Neural cell (in vitro differentiated cells): ENCODE results near the gene SLC2A14. TPM values are rescaled to one million over a fixed set of nuclear protein-coding genes. Genes with fewer than 3 reads are reported as not detected.
"Not testable (repeated sequence)": the region's sequence is repeated elsewhere in the genome, so short reads cannot be mapped to it uniquely, and the experiment has no call there.

Experiments
- H2AFZ ChIP-seq: fragments of 200-600, 300-800 bp; sonication (generic), shearing (Covaris generic); 2 replicates; pipeline ENCODE4 v1.6.0; 2014; ENCODE audit warnings: low read depth, mild to moderate bottlenecking, antibody characterized with exemption, low read length, moderate library complexity
- H3F3A ChIP-seq: fragments of 200-600 bp; shearing (Covaris generic); 2 replicates; pipeline ENCODE4 v1.6.1; 2016; ENCODE audit warnings: mild to moderate bottlenecking, moderate library complexity, mixed read lengths, antibody characterized with exemption, low read length; ENCODE audit not compliant: insufficient read depth, poor library complexity, severe bottlenecking
- H3K27ac ChIP-seq: fragments of 200-600, 300-800 bp; sonication (generic), shearing (Covaris generic); 2 replicates; pipeline ENCODE4 v1.5.1; 2014; ENCODE audit warnings: mild to moderate bottlenecking, low read length, moderate library complexity
- H3K27me3 ChIP-seq: fragments of 300-800, 200-600 bp; sonication (generic), shearing (Covaris generic); 2 replicates; pipeline ENCODE4 v1.6.0; 2014; ENCODE audit warnings: mild to moderate bottlenecking, low read depth, low read length, moderate library complexity; ENCODE audit not compliant: insufficient read depth
- H3K36me3 ChIP-seq: fragments of 300-800, 200-600 bp; sonication (generic), shearing (Covaris generic); 2 replicates; pipeline ENCODE4 v1.5.1; 2014; ENCODE audit warnings: mild to moderate bottlenecking, antibody characterized with exemption, low read length, moderate library complexity; ENCODE audit not compliant: insufficient read depth
- H3K4me2 ChIP-seq: fragments of 300-800, 200-600 bp; sonication (generic), shearing (Covaris generic); 2 replicates; pipeline ENCODE4 v1.6.0; 2014; ENCODE audit warnings: mild to moderate bottlenecking, low read length
- H3K4me3 ChIP-seq: fragments of 300-800, 200-600 bp; sonication (generic), shearing (Covaris generic); 2 replicates; pipeline ENCODE4 v1.5.1; 2014; ENCODE audit warnings: mild to moderate bottlenecking, low read length, moderate library complexity
- H3K79me2 ChIP-seq: fragments of 200-600 bp; shearing (Covaris generic); replicated peaks from 2 replicates; pipeline ENCODE4 v1.6.0; 2014; ENCODE audit warnings: mild to moderate bottlenecking, low read length, moderate library complexity; ENCODE audit not compliant: insufficient read depth
- H3K9ac ChIP-seq: fragments of 300-800, 200-600 bp; sonication (generic), shearing (Covaris generic); 2 replicates; pipeline ENCODE4 v1.6.1; 2016; ENCODE audit warnings: mild to moderate bottlenecking, low read length, mixed read lengths
- H3K9me2 ChIP-seq: fragments of 200-600 bp; shearing (Covaris generic); 2 replicates; pipeline ENCODE4 v1.6.1; 2016; ENCODE audit warnings: mild to moderate bottlenecking, low read length, mixed read lengths; ENCODE audit not compliant: insufficient read depth
- H3K9me3 ChIP-seq: fragments of 200-600, 300-800 bp; sonication (generic), shearing (Covaris generic); 2 replicates; pipeline ENCODE4 v1.6.1; 2016; ENCODE audit warnings: mild to moderate bottlenecking, mixed run types, low read length, moderate library complexity, mixed read lengths
- H4K20me1 ChIP-seq: fragments of 200-600 bp; shearing (Covaris generic); 2 replicates; pipeline ENCODE4 v1.6.1; 2016; ENCODE audit warnings: mild to moderate bottlenecking, mixed run types; ENCODE audit not compliant: insufficient read depth
- CTCF ChIP-seq: fragments of 450-650 bp; IDR thresholded peaks from 2 replicates; pipeline ENCODE4 v1.5.1; 2014; ENCODE audit warnings: antibody characterized with exemption, mild to moderate bottlenecking, moderate library complexity; ENCODE audit not compliant: poor library complexity, severe bottlenecking
- EP300 ChIP-seq: fragments of 450-650 bp; conservative IDR thresholded peaks from 2 replicates; pipeline ENCODE4 v1.6.1; 2014; ENCODE audit warnings: antibody characterized with exemption, mild to moderate bottlenecking, moderate library complexity; ENCODE audit not compliant: poor library complexity, severe bottlenecking
- EZH2 ChIP-seq: fragments of 200-600, 300-800 bp; shearing (Covaris generic), sonication (generic); IDR thresholded peaks from 2 replicates; pipeline ENCODE4 v1.6.1; 2014; ENCODE audit warnings: antibody characterized with exemption, low read length, borderline replicate concordance, mild to moderate bottlenecking; ENCODE audit not compliant: insufficient read depth, poor library complexity, severe bottlenecking
- MXI1 ChIP-seq: fragments of 450-650 bp; conservative IDR thresholded peaks from 2 replicates; pipeline ENCODE4 v1.6.1; 2014; ENCODE audit warnings: antibody characterized with exemption, mild to moderate bottlenecking; ENCODE audit not compliant: poor library complexity, severe bottlenecking
- POLR2AphosphoS5 ChIP-seq: IDR thresholded peaks from 2 replicates; pipeline ENCODE4 v1.6.1; 2012
- RAD21 ChIP-seq: fragments of 450-650 bp; conservative IDR thresholded peaks from 2 replicates; pipeline ENCODE4 v1.6.1; 2014; ENCODE audit warnings: antibody characterized with exemption, mild to moderate bottlenecking, moderate library complexity
- REST ChIP-seq: IDR thresholded peaks from 2 replicates; pipeline ENCODE4 v1.6.1; 2012; ENCODE audit warnings: borderline replicate concordance
- SMC3 ChIP-seq: fragments of 450-650 bp; conservative IDR thresholded peaks from 2 replicates; pipeline ENCODE4 v1.6.1; 2014; ENCODE audit warnings: antibody characterized with exemption, mild to moderate bottlenecking, moderate library complexity; ENCODE audit not compliant: poor library complexity
- TAF1 ChIP-seq: IDR thresholded peaks from 2 replicates; pipeline ENCODE4 v1.6.1; 2012; ENCODE audit warnings: low read depth
- polyA plus RNA-seq: library from polyadenylated mRNA; depleted of rRNA; stranded (reverse); fragments of >200 nt; gene quantifications from 2 replicates; pipeline ENCODE4 v1.2.3, GENCODE V29; 2014

Gene SLC2A14
- polyA plus RNA-seq, 1 donor from 2014 or later, result not detected

DNA sequence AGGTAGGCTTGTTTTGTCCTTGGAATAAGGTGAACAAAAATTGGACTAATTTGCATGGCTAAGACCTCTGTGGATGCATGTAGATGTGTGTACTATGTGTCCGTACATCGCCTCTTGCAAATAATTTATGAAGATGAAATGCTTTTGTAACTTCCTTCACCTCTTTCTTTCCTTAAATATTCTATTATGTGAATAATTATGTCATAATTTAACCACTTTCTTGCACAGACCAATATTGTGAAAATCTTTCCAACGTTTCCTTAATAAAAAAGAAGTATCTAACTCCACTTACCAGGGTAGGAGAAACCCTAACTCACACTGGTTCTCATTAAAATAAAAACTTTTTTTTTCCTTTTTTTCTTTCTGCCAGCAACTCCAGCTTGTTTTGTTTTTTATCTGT lies 79.5 kb downstream of the SLC2A14 start:
- Histone ChIP-seq H3K27ac (no peak overlapping the region), H3F3A (no peaks in the 10 kb centered on the region), H3K27me3 (no peaks in the 10 kb centered on the region), H3K79me2 (no peaks in the 10 kb centered on the region), H3K9ac (no peak overlapping the region), H3K9me2 (no peaks in the 10 kb centered on the region), H3K4me2 (no peak overlapping the region), H3K36me3 (no peaks in the 10 kb centered on the region), H2AFZ (no peak overlapping the region), H4K20me1 (no peaks in the 10 kb centered on the region), H3K4me3 (no peak overlapping the region), H3K9me3 (no peaks in the 10 kb centered on the region)
- no peak for TF ChIP-seq CTCF
- TF ChIP-seq SMC3, result no peak
- TF ChIP-seq REST, result no peak
- no peak for TF ChIP-seq EP300
- TF ChIP-seq EZH2, result no peak
- TF ChIP-seq RAD21, result no peak
- no peak for TF ChIP-seq POLR2AphosphoS5
- no peak for TF ChIP-seq TAF1
- TF ChIP-seq MXI1, result no peak

DNA sequence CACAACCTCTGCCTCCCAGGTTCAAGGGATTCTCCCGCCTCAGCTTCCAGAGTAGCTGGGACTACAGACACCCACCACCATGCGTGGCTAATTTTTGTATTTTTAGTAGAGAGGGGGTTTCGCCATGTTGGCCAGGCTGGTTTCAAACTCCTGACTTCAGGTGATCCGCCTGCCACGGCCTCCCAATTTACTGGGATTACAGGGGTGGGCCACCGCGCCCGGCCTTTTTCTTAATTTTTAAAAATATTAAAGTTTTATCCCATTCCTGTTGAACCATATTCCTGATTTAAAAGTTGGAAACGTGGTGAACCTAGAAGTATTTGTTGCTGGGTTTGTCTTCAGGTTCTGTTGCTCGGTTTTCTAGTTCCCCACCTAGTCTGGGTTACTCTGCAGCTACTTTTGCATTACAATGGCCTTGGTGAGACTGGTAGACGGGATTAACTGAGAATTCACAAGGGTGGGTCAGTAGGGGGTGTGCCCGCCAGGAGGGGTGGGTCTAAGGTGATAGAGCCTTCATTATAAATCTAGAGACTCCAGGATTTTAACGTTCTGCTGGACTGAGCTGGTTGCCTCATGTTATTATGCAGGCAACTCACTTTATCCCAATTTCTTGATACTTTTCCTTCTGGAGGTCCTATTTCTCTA lies 83.7 kb downstream of the SLC2A14 start, which contains the start of gene NANOG:
NANOG (plus strand) TSS at position 519 of the 645 bp plus-strand sequence. CDS start 213 bp downstream, outside the sequence.
- not testable (repeated sequence) for H3F3A ChIP-seq, H3K9ac ChIP-seq, H2AFZ ChIP-seq, H4K20me1 ChIP-seq, H3K9me2 ChIP-seq, H3K79me2 ChIP-seq, H3K27ac ChIP-seq, H3K9me3 ChIP-seq, H3K36me3 ChIP-seq, H3K27me3 ChIP-seq, H3K4me2 ChIP-seq, H3K4me3 ChIP-seq

- H3K9ac ChIP-seq, result no peak overlapping the region
- no peaks in the 10 kb centered on the region for H3K36me3 ChIP-seq
- H3K9me3 ChIP-seq, result no peaks in the 10 kb centered on the region
- no peak overlapping the region for H3K4me3 ChIP-seq
- H3K27me3 ChIP-seq, result no peaks in the 10 kb centered on the region
- H3K9me2 ChIP-seq, result no peaks in the 10 kb centered on the region
- H2AFZ ChIP-seq, result no peak overlapping the region
- H3F3A ChIP-seq, result no peaks in the 10 kb centered on the region
- H4K20me1 ChIP-seq, result no peaks in the 10 kb centered on the region
- H3K4me2 ChIP-seq, result no peak overlapping the region
- no peaks in the 10 kb centered on the region for H3K79me2 ChIP-seq
- no peak for TF ChIP-seq SMC3
- TF ChIP-seq MXI1, result no peak
- no peak for TF ChIP-seq TAF1
- no peak for TF ChIP-seq RAD21
- TF ChIP-seq CTCF, result no peak
- TF ChIP-seq REST, result no peak
- TF ChIP-seq POLR2AphosphoS5, result no peak
- no peak for TF ChIP-seq EP300
- no peak for TF ChIP-seq EZH2
- no peak overlapping the region for H3K27ac ChIP-seq
Measured at GRCh38 chr12:7788294-7788660, 84.4 kb downstream of the SLC2A14 start.
